ENCODE data around the gene EDNRB. TPM values are rescaled to one million over a fixed set of nuclear protein-coding genes. Genes with fewer than 3 reads are reported as not detected.

The EDNRB gene
- total and polyA plus RNA-seq, 2 of the 8 experiments (the other 6 are each of a cell fraction or from before 2014, with no cell fraction given) = 15.8 to 73.2 TPM

- WGBS, 2 experiments (ENCODE audit: extremely low coverage in 1 of 2, insufficient coverage in 1 of 2, insufficient read length in 1 of 2, insufficient replicate concordance in 2 of 2, low coverage in 1 of 2, low lambda C conversion rate in 2 of 2, missing lambda C conversion rate in 1 of 2) = 97% methylated on average over 4 of the region's 4 CpGs; no CpG with 5 or more reads in 1 of the 2 experiments
- POLR2A ChIA-PET (ENCODE audit: partially characterized antibody) = no interaction called here
These were observed 44.2 kb downstream of the EDNRB start for GRCh38 chr13:77874406-77874805.

More at GRCh38 chr13:77874406-77874805, 44.2 kb downstream of the EDNRB start:
- Histone ChIP-seq H2BK20ac (ENCODE audit: low read length) (no peak overlapping the region), H3K23me2 (ENCODE audit: low read depth, low read length) (no peaks in the 10 kb centered on the region), H2AK5ac (ENCODE audit: low read depth, low read length) (no peak overlapping the region), H3K14ac (ENCODE audit: insufficient read length) (no peak overlapping the region), H4K8ac (ENCODE audit: extremely low read depth, insufficient read depth, low read length) (no peak overlapping the region), H2BK12ac (ENCODE audit: low read depth, low read length) (no peak overlapping the region), H3K23ac (ENCODE audit: insufficient read length) (no peak overlapping the region), H3K79me1 (ENCODE audit: low read depth, low read length) (no peaks in the 10 kb centered on the region), H3K9ac (replicated peaks in 1 of 4; ENCODE audit: extremely low read depth in 1 of 4, low read depth in 3 of 4, low read length in 3 of 4) (no peak overlapping the region), H3K4ac (replicated peaks; ENCODE audit: insufficient read length, low read depth, low read length) (no peak overlapping the region), H2BK120ac (replicated peaks; ENCODE audit: low read depth, low read length) (no peak overlapping the region), H3K9me3 (ENCODE audit: insufficient read depth in 2 of 2, low read depth in 1 of 2, low read length in 1 of 2) (no peaks in the 10 kb centered on the region), H3K4me3 (ENCODE audit: extremely low read depth in 1 of 4, insufficient read depth in 2 of 4, low read depth in 3 of 4, low read length in 4 of 4) (no peak overlapping the region), H4K20me1 (replicated peaks in 1 of 2; ENCODE audit: control insufficient read depth in 1 of 2, insufficient read depth in 2 of 2, low read length in 2 of 2) (no peaks in the 10 kb centered on the region), H4K91ac (replicated peaks; ENCODE audit: insufficient read length, low read length) (no peak overlapping the region), H2AFZ (ENCODE audit: low read length) (no peak overlapping the region), H2BK5ac (ENCODE audit: low read depth, low read length) (no peak overlapping the region), H2BK15ac (ENCODE audit: low read length) (no peak overlapping the region), H3K36me3 (ENCODE audit: control insufficient read depth in 2 of 4, insufficient read depth in 4 of 4, low read length in 3 of 4) (no peaks in the 10 kb centered on the region; a peak in 1 of 8 replicates), H4K5ac (ENCODE audit: insufficient read length, low read depth, low read length) (no peak overlapping the region), H3K56ac (replicated peaks; ENCODE audit: insufficient read length, low read depth, low read length) (no peak overlapping the region), H3K79me2 (ENCODE audit: control insufficient read depth in 1 of 2, insufficient read depth in 2 of 2, low read length in 2 of 2) (no peaks in the 10 kb centered on the region), H3K27ac (ENCODE audit: low read depth, low read length) (no peak overlapping the region), H3K27me3 (replicated peaks in 1 of 4; ENCODE audit: control insufficient read depth in 3 of 4, extremely low read depth in 1 of 4, insufficient read depth in 3 of 4, low read length in 3 of 4) (no peaks in the 10 kb centered on the region), H3K18ac (ENCODE audit: extremely low read depth, low read length) (no peak overlapping the region), H3K4me1 (replicated peaks in 1 of 4; ENCODE audit: control insufficient read depth in 3 of 4, insufficient read depth in 4 of 4, low read length in 3 of 4) (no peaks in the 10 kb centered on the region), H3K4me2 (ENCODE audit: insufficient read depth in 1 of 2, low read depth in 2 of 2, low read length in 2 of 2) (no peak overlapping the region)
- DNase-seq (ENCODE audit: low read depth in 1 of 2, low spot score in 2 of 2) (no peak), FAIRE-seq (no peak)
- TF ChIP-seq TEAD4 (IDR thresholded peaks at IDR 0.05; ENCODE audit: low read depth, low read length) = no peak
- no peak for TF ChIP-seq CHD2 (IDR thresholded peaks at IDR 0.05; ENCODE audit: low read length)
- TF ChIP-seq, protein P1, sequence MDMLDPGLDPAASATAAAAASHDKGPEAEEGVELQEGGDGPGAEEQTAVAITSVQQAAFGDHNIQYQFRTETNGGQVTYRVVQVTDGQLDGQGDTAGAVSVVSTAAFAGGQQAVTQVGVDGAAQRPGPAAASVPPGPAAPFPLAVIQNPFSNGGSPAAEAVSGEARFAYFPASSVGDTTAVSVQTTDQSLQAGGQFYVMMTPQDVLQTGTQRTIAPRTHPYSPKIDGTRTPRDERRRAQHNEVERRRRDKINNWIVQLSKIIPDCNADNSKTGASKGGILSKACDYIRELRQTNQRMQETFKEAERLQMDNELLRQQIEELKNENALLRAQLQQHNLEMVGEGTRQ (IDR thresholded peaks at IDR 0.05; ENCODE audit: low read length) = no peak
- no peak for TF ChIP-seq POU5F1 (IDR thresholded peaks at IDR 0.05; ENCODE audit: low read depth, low read length)
- no peak for TF ChIP-seq SP2 (IDR thresholded peaks at IDR 0.05; ENCODE audit: low read length)
- TF ChIP-seq EZH2 (IDR thresholded peaks at IDR 0.05; ENCODE audit: low read depth, low read length, severe bottlenecking) = no peak
- TF ChIP-seq NRF1 (IDR thresholded peaks at IDR 0.05; ENCODE audit: low read depth, low read length) = no peak
- no peak for TF ChIP-seq RFX5 (IDR thresholded peaks at IDR 0.05; ENCODE audit: borderline replicate concordance, low read depth, low read length)
- no peak for TF ChIP-seq RNF2 (IDR thresholded peaks at IDR 0.05; ENCODE audit: borderline replicate concordance, low read depth, low read length, missing control alignments, poor library complexity, severe bottlenecking)
- TF ChIP-seq SAP30 (IDR thresholded peaks at IDR 0.05; ENCODE audit: insufficient read depth, insufficient replicate concordance, low read length) = no peak
- TF ChIP-seq CHD1 (IDR thresholded peaks at IDR 0.05; ENCODE audit: low read depth, low read length) = no peak
- CTCF ChIA-PET (ENCODE audit: partially characterized antibody) = interaction anchor here (1.4 kb wide), 1 partner anchor 248 kb away, joined by 3 read pairs; no protein-coding TSS in a partner anchor

Measured in H1 (cell line).